SK-MEL-5 (cell line): Measurements from ENCODE around the gene TRIM54. TPM values are rescaled to one million over a fixed set of nuclear protein-coding genes. Genes with fewer than 3 reads are reported as not detected.
"Not testable (repeated sequence)": the region's sequence is repeated elsewhere in the genome, so short reads cannot be mapped to it uniquely, and the experiment has no call there.

Source experiments
- DNase-seq: peaks from one replicate; pipeline ENCODE4 v3.0.0-alpha.2; 2016; ENCODE audit warnings: low read depth, low spot score
- in situ Hi-C: cut with HindIII; loops from 2 replicates; pipeline ENCODE4 v1.10.0; 2016; ENCODE audit warnings: low sequenced_read_pairs, high pct_unique_total_duplicates, low pct_unique_long_range_greater_than_20kb
- total RNA-seq: library from RNA; depleted of rRNA; stranded (reverse); fragments of >200 nt; shearing (Covaris generic); gene quantifications from 2 replicates; pipeline ENCODE4 v1.2.3, GENCODE V29; 2014

Gene TRIM54
- total RNA-seq, 1 experiment from 2014 or later = not detected

DNA sequence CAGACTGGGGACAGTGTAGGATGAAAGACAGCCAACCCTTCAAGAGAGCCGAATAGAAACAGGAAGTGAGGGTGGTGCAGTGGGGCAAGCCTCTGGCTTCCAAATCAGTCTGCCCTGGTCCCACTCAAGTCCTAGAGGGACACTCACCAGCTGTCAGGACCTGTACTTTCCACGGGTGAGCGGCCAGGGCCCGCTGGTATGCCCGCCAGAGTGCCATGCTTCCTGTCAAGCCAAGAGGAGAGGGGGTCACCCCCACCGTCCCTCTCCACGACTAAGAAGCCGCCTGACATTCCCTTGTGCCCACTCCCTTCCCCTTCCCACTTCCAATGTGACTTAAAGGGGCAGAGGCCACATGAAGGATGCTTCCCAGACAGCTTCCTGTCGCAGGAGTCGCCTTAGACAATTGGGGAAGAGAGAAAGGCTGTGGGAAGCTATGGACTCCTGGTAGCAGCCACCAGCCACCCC lies 40.1 kb downstream of the TRIM54 start:
- in situ Hi-C loops = no loop called here
- DNase-seq = peak; percentile 28

DNA sequence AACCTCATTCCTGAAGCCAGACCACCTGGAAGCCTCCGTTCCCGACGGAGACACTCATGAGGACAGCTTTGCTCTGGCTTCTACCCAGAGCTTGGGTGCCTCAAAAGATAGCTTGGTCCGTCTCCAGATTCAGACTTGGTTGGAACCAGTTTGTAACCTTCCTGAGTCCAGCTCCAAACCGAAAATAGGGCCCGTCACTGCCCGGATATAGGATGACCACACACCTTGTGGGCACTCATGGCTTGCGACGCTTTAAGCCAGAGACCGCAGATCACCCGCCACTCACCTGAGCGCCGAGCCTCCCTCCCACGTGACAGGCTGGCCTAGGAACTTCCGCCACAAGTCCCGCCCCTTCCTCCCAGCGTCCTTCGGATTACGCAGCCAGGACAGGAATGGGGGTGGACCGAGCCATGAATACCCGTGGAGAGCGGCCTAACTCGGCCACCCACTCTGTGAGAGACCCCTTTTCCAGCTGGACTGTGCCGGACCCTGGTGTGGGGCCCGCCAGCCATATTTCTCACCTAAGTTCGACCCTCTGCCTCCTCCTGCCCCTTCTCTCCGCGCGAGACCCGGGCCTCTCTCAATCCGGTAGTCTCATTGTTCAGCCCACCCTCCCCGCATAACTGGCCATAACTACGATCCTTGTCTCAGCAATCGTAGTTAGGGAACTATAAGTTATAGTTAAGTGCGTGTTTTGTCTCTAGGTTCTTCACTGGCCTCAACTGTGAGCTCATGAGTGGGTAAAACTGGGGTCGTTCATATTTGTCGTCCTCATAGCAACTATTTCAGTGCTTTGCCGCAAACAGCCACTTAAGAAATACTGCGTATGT lies 40.8 kb downstream of the TRIM54 start, which contains the start of gene MPV17:
Gene MPV17, minus strand, starts transcription at position 332 of the 830 bp plus-strand sequence. CDS start 580 bp downstream, outside the sequence.
- in situ Hi-C loops = no loop called here
- DNase-seq = peak; percentile 97

DNA sequence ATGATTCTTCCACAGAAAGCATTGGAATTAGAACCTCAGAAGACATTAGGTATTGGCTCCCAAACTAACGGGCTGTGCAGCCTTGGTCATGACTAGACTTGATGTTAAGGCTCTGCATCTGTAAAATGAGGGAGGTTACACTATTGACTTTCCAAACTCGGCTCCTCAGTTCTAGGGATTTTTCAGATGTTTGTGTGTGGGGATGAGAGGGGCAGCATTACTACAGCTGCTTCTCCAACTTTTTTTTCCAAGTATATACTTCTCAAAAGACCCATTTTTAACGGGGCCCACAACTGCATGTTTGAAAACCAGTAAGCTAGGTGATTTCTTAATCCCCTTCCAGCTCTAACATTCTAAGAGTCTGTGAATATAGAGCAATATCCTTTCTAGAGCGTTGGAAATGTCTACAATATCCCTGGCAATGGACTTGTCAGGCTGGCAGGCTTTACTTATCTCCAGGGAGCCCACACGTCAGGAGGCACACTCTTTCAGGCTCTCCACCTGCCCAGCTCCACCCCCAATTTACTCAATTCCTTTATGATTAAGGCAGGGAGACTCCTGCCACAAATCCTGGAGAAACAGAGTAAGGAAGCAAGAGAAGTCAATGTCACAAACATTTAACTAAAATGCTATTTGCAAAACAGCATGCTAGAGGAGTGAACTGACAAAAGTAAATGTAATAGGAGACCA lies 41.5 kb downstream of the TRIM54 start:
- in situ Hi-C loops = no loop called here

DNA sequence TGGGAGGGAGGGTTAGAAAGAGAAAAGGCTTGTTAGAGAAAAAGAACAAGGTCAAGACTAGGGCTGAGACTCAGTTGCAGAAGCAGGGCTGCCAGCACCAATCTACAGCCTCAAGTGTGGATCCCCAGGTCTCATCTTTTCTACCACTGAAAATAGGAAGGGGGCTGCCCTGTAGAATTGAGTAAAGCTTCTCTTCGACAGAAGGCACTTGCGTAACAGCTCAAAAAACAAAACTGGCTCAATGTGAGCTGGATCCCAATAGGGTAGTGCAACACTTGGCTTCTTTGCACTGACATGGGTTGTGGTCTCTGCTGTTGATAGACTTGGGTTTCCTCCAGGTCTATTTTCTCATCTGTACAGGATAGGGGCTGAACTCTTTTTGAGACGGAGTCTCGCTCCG lies 42.5 kb downstream of the TRIM54 start:
- in situ Hi-C loops = no loop called here
- DNase-seq = no peak

More for the DNA sequence above, 41.5 kb downstream of the TRIM54 start:
- peak; percentile 21 for DNase-seq

DNA sequence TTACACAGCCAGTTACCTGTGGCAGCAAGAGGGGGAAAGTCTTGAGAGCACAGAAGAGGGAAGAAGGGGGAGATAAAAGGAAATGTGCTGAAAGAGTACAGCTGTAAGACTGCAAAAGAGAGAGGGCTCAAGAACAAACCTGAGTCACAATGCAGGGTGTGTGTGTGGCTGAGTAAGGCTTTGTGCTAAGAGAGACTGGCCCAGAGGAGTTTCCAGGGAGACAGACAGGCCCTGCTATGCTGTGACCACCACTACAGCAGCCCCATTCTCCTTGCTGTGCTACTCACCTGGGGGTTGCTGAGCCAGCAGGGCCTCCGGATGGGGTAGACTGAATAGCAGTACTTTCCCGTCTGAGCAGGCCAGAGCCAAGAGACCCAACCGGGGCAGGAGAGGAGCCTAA lies 53.1 kb downstream of the TRIM54 start:
- DNase-seq = no peak
- in situ Hi-C loops = no loop called here

DNA sequence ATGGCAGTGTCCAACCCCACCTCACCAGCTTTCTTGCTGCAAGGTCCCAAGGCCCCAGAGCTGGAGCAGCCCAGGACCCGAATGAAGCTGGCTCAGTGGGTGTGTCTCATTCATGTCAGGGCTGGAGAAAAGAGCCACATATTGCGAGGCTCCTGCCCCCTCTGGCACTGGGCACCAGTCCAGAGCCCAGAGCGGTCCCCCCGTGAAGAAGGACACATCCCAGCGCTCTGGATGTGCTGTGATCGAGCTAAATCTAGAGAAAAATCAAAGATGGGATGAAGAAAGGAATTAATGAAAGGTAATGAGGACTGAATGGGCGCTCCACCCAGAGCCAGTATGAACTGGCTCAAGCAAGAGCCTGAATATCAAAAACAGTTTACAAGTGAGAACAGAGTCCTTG lies 53.9 kb downstream of the TRIM54 start:
- no peak for DNase-seq
- in situ Hi-C loops = no loop called here

DNA sequence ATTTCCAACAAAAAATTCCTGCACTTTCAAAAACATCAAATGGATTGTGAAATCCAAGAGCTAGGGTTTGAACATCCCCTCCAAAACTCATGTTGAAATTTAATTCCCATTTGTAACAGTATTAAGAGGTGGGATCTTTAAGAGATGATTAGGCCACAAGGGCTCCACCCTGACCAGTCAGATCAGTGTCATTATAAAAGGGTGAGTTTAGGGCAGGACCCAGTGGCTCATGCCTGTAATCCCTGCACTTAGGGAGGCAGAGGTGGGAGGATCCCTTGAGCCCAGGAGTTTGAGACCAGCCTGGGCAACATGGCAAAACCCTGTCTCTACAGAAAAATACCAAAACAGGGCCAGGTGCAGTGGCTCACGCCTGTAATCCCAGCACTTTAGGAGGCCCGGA lies 65.4 kb downstream of the TRIM54 start:
- in situ Hi-C loops = no loop called here
- DNase-seq = no peak

DNA sequence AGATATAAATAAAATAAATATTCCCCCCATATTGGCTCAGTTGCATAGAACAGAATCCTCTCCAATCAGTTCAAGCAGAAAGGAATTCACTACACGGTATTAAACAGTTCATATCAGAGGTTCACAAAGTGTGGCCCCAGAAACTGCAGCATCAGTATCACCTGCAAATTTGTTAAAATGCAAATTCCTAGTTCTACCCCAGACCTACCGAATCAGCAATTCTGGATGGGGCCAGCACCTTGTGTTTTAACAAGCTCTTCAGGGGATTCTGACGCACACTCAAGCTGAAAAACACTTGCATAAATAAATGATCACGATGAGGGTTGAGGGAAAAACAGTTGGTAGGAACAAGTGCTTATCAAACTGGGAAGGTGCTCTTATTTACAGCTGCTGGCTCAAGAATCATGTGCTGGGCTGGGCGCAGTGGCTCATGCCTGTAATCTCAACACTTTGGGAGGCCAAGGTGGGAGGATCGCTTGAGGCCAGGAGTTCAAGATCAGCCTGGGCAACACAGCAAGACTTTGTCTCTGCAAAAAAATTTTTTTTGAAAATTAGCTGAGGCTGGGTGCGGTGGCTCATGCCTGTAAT lies 68.0 kb downstream of the TRIM54 start:
- in situ Hi-C loops = no loop called here
- no peak for DNase-seq

DNA sequence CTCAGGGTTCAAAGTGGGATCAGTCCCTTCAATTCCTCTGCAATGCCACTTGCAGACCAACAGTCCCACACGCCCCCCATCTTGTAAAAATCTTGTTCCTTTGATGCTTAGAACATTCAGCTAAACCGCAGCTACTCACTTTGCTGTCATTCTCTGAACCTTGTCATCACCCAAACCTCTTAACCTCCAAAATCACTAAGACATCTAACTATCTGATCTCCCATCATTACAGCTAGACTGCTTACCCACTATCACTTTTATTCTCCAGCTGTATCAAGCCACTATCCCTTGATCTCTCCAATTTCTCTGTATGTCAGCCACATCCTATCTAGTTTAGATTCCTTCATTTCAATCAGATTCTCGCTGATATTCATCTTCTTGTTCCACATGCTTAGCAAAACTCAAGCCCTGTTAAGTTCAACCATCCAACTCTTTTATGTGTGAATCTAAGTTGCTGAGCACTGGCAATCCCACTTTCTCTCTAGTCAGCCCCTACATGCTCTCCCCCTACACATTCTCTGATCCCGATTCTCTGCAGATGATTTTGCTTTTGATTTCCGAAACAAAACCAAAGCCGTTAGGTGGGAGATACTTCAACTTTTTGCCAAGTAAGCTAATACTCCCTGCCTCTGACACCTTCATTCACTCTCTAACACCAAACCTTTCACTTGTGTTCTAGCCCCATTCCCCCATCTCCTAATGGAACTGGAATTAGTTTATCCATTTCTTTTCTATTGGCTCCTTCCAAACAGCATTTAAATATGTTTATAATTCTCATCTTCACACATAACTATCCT lies 69.8 kb downstream of the TRIM54 start:
- in situ Hi-C loops = no loop called here
- DNase-seq = no peak

DNA sequence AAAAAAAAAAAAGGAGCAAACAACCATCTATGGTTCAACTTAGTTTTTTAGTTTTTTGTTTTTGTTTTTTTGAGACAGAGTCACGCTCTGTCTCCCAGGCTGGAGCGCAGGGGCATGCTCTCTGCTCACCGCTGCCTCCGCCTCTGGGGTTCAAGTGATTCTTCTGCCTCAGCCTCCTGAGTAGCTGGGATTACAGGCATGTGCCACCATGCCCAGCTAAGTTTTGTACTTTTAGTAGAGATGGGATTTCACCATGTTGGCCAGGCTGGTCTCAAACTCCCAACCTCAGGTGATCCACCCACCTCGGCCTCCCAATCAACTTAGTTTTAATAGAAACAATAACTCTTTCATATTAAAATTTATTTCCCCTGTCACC lies 71.1 kb downstream of the TRIM54 start:
- in situ Hi-C loops, DNase-seq: not testable (repeated sequence)

DNA sequence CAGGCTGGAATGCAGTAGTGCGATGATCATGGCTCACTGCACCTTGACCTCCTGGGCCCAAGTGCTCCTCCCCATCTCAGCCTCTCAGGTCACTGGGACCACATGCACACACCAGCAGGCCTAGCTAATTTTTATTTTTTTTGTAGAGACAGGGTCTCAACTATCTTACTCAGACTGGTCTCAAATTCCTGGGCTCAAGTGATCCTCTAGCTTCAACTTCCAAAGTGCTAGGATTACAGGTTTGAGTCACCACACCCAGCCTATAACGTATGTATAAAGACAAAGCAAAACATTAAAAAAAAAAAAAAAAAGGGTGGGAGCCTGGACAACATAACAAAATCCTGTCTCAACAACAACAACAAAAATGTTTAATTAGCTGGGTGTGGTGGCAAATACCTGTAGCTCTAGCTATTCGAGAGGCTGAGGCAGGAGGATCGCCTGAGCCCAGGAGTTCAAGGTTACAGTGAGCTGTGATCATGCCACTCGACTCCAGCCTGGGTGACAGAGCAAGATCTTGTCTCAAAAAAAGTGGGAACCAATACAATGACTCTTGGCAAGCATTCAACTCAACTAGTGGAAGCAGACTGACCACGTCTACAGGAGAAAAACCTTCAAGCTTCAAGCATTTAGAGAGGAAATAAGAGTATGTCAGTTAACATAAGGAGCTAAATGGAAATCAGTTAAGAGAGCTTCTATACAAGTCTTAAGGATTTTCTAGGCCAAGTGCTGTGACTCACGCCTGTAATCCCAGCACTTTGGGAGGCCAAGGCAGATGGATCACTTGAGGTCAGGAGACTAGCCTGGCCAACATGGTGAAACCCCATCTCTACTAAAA lies 71.8 kb downstream of the TRIM54 start:
- no peak for DNase-seq
- in situ Hi-C loops = no loop called here

DNA sequence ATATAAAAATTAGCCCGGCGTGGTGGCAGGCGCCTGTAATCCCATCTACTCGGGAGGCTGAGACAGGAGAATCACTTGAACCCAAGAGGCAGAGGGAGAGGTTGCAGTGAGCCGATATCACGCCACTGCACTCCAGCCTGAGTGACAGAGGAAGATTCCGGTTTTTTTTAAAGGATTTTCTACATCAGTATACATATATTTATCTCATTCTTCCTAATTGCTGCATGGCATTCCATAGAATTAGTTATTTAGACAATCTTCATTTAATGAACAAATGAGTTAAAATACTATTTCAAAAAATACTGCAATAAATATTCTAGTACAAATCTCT lies 72.3 kb downstream of the TRIM54 start:
- in situ Hi-C loops = no loop called here
- DNase-seq = no peak

DNA sequence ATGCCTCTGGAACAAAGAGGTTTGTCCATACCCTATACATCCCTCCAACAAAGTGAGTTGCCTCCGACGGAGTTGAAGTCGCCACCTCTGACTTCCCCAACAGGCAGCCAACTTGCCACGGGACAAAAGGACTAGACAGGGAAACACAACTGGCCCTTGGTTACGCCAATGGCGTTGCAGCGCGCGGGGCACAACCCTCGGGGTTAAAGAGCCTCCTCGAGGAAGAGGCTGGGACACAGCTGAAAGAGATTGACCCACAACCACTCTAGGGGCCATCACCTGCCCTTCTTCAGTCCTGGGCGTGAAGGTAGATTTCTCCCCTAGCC lies 73.8 kb downstream of the TRIM54 start:
- peak; percentile 81 for DNase-seq
- in situ Hi-C loops = no loop called here

DNA sequence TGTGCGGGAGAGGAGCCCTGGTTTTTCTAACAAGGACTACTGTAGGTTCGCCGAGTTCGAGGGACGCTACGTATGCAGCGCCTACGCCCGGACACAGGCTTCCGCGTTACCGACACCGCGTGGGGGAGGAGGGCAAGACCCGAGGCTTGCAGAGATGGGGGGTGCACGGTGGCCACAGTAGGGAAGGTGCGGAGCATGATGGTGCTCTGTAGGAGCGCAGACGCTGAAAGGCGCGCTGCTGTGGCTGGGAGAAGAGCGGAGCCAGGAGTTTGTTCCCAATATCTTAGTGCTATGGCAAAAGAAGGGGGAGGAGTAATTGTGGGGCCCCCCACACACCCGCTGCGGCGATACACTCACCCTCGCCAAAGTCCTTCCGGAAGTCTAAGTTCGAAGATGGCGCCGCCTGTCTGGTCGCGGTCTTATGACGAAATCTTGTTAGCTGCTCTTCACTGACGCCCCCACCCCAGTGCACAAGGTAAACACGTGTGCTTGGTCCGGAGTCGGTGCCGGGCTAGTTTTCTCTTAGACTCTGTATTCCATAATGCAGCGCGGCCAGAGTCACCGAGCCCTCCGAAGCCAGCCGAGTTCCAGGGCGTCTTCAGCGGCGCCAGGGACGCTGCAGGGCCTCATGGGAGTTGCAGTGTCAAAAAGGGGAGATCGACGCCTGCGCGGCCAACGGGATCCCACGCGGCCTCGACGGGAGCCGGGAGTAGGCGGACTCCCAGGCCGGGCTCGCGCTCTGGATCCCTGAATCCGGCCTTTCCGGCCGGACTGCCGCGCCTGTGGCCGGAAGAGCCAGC lies 74.4 kb downstream of the TRIM54 start, which contains the start of gene GTF3C2:
Gene GTF3C2, minus strand, starts transcription at position 383 of the 800 bp plus-strand sequence. CDS start 13,210 bp downstream, outside the sequence.
- in situ Hi-C loops = no loop called here
- DNase-seq = peak; percentile 98
